OCI-LY7 (cell line): ENCODE results near the gene WNK2. TPM values are rescaled to one million over a fixed set of nuclear protein-coding genes. Genes with fewer than 3 reads are reported as not detected.

Experiments used
- BruUV-seq: library from RNA; stranded (reverse); fragments of 400-500 nt; replicated peaks from 2 replicates; lab custom pipeline; 2021; lab: Mats Ljungman, UMichigan
- CTCF ChIA-PET: fragments of 300-600 bp; sonication (Branson Sonifier 250); formaldehyde crosslinking; loops from one replicate; lab custom pipeline; 2022; ENCODE audit warnings: antibody characterized with exemption; ENCODE audit not compliant: unreplicated experiment; lab: Charles Lee
- POLR2A ChIA-PET: fragments of 300-600 bp; sonication (Branson Sonifier 250); formaldehyde crosslinking; loops from one replicate; lab custom pipeline; 2022; ENCODE audit warnings: antibody characterized with exemption; lab: Charles Lee
- DNase-seq: peaks from one replicate; pipeline ENCODE4 v3.0.0-alpha.2; 2015; ENCODE audit warnings: low spot score
- H2AFZ ChIP-seq: fragments of 200-600 bp; sonication (generic), shearing (Covaris generic); 2 replicates; pipeline ENCODE4 v1.6.1; 2014; ENCODE audit warnings: mild to moderate bottlenecking, antibody characterized with exemption, low read length, moderate library complexity
- H3K27ac ChIP-seq: fragments of 200-600 bp; sonication (generic); 2 replicates; pipeline ENCODE4 v1.5.1; 2014; ENCODE audit warnings: mixed run types, low read depth, mild to moderate bottlenecking, moderate library complexity, low read length, inconsistent platforms; ENCODE audit not compliant: poor library complexity, severe bottlenecking
- H3K36me3 ChIP-seq: fragments of 200-600 bp; sonication (generic); 2 replicates; pipeline ENCODE4 v1.6.1; 2014; ENCODE audit warnings: mild to moderate bottlenecking, antibody characterized with exemption, low read length, moderate library complexity, mixed read lengths; ENCODE audit not compliant: insufficient read depth
- H3K4me1 ChIP-seq: fragments of 200-600 bp; sonication (generic); 2 replicates; pipeline ENCODE4 v1.5.1; 2014; ENCODE audit warnings: mild to moderate bottlenecking, low read length; ENCODE audit not compliant: insufficient read depth, poor library complexity, severe bottlenecking
- H3K4me2 ChIP-seq: fragments of 200-600 bp; sonication (generic); 2 replicates; pipeline ENCODE4 v1.6.1; 2014; ENCODE audit warnings: mild to moderate bottlenecking, low read length
- H3K4me3 ChIP-seq: fragments of 200-600 bp; sonication (generic); 2 replicates; pipeline ENCODE4 v1.5.1; 2014; ENCODE audit warnings: mild to moderate bottlenecking, low read depth, low read length; ENCODE audit not compliant: poor library complexity, severe bottlenecking
- H3K79me2 ChIP-seq: fragments of 200-600 bp; sonication (generic); 2 replicates; pipeline ENCODE4 v1.6.1; 2016; ENCODE audit warnings: low read depth, mild to moderate bottlenecking, low read length, moderate library complexity, mixed read lengths; ENCODE audit not compliant: insufficient read depth
- H3K9me2 ChIP-seq: fragments of 200-600 bp; sonication (generic); 2 replicates; pipeline ENCODE4 v1.6.1; 2016; ENCODE audit warnings: mild to moderate bottlenecking, low read length, mixed read lengths; ENCODE audit not compliant: insufficient read depth
- H3K9me3 ChIP-seq: fragments of 200-600 bp; sonication (generic); 2 replicates; pipeline ENCODE4 v1.6.1; 2014; ENCODE audit warnings: mild to moderate bottlenecking, mixed run types, low read length, mixed read lengths
- H4K20me1 ChIP-seq: fragments of 200-600 bp; sonication (generic); 2 replicates; pipeline ENCODE4 v1.6.1; 2014; ENCODE audit warnings: mild to moderate bottlenecking, antibody characterized with exemption, low read length, moderate library complexity, mixed read lengths; ENCODE audit not compliant: insufficient read depth
- EZH2phosphoT487 ChIP-seq: fragments of 200-600 bp; sonication (generic); IDR thresholded peaks from 2 replicates; pipeline ENCODE4 v1.6.1; 2018; ENCODE audit warnings: low read depth, borderline replicate concordance, mild to moderate bottlenecking, mixed run types, antibody characterized with exemption, low read length, moderate library complexity, mixed read lengths
- intact Hi-C: fragments of 100-400 bp; cut with micrococcal nuclease; formaldehyde crosslinking; loops from one replicate; pipeline ENCODE4 v1.10.0; 2022; ENCODE audit not compliant: unreplicated experiment
- total RNA-seq, 2 experiments: library from RNA; depleted of rRNA in 1 of 2; stranded (reverse); fragments of >200 nt in 1 of 2; shearing (Covaris generic) in 1 of 2; gene quantifications; 2 replicates each; pipeline ENCODE4 v1.2.3, GENCODE V29; 2014 to 2022
- TF ChIP-seq, protein P1 (sequence below): fragments of 200-600 bp; sonication (generic); conservative IDR thresholded peaks from 2 replicates; pipeline ENCODE4 v1.5.1; 2014; ENCODE audit warnings: mild to moderate bottlenecking, antibody characterized with exemption, low read length, moderate library complexity, mixed read lengths

Gene WNK2
- total RNA-seq, 2 experiments from 2014 or later, result 142 to 194 TPM

DNA sequence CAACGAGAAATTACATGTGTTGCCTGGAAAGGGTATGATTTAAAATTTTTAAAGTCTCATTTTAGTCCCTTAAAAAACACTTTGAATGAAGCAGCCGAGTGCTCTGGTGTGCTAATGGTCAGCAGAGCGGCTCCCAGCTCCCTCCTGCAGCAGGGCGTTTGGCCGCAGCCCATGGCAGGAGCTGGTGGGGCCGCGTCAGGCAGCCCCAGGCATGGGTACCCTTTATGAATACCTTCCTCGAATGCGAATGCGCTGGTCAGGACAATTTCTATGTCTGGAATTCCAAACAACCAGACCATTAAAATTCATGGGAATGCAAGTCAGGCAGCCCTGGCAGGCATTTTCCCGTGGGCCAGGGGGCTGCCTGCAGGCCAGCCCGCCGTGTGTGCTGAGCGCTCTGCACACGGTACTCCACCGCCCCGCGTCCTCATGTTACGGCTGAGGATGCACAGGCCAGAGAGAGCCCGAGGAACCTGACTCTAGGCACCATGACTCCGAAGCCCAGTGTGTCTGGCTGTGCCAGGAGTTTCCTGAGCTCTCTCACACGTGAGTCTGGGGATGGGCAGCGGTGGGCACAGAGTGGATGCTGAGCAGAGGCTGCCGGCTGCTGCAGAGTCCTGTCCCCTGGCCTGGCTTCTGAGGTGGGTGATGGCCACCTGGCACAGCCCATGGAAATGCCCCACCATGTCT is 123.7 kb downstream of the WNK2 start:
- Histone ChIP-seq H3K27ac (no peak overlapping the region), H3K36me3 (peaks cover 6% of the 10 kb centered on the region), H4K20me1 (no peaks in the 10 kb centered on the region), H3K79me2 (no peaks in the 10 kb centered on the region), H3K4me3 (no peak overlapping the region), H3K4me1 (peaks cover 19% of the 10 kb centered on the region), H3K4me2 (no peak overlapping the region), H3K9me2 (no peaks in the 10 kb centered on the region), H3K9me3 (no peaks in the 10 kb centered on the region), H2AFZ (no peak overlapping the region)
- BruUV-seq, result no TSS peak
- TF ChIP-seq, protein P1, sequence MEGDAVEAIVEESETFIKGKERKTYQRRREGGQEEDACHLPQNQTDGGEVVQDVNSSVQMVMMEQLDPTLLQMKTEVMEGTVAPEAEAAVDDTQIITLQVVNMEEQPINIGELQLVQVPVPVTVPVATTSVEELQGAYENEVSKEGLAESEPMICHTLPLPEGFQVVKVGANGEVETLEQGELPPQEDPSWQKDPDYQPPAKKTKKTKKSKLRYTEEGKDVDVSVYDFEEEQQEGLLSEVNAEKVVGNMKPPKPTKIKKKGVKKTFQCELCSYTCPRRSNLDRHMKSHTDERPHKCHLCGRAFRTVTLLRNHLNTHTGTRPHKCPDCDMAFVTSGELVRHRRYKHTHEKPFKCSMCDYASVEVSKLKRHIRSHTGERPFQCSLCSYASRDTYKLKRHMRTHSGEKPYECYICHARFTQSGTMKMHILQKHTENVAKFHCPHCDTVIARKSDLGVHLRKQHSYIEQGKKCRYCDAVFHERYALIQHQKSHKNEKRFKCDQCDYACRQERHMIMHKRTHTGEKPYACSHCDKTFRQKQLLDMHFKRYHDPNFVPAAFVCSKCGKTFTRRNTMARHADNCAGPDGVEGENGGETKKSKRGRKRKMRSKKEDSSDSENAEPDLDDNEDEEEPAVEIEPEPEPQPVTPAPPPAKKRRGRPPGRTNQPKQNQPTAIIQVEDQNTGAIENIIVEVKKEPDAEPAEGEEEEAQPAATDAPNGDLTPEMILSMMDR, result no peak
- no peak for TF ChIP-seq EZH2phosphoT487
- CTCF ChIA-PET, result no interaction called here
- no peak for DNase-seq
- intact Hi-C loops, result no loop called here
- POLR2A ChIA-PET, result no interaction called here

DNA sequence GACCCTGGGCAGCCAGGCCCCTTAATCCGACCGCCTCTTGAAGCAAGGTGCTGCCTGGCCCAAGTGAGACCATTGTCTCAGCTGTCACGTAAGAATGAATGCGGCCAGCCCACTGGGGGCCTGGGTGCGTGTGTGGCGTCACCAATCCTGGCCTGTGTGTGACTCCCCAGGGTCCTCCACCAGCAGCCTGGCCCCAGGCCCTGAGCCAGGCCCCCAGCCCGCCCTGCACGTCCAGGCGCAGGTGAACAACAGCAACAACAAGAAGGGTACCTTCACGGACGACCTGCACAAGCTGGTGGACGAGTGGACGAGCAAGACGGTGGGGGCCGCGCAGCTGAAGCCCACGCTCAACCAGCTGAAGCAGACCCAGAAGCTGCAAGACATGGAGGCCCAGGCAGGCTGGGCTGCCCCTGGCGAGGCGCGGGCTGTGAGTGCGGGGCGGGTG is 124.2 kb downstream of the WNK2 start:
- intact Hi-C loops, result no loop called here
- no peak overlapping the region for H3K27ac ChIP-seq
- TF ChIP-seq, protein P1, result no peak
- TF ChIP-seq EZH2phosphoT487, result no peak
- H4K20me1 ChIP-seq, result no peaks in the 10 kb centered on the region
- H3K36me3 ChIP-seq, result peaks cover 6% of the 10 kb centered on the region
- CTCF ChIA-PET, result interaction anchor here (0.5 kb wide), 1 partner anchor 147 kb away, joined by 8 read pairs; no protein-coding TSS in a partner anchor
- no peak overlapping the region for H3K4me3 ChIP-seq
- POLR2A ChIA-PET, result no interaction called here
- no peak overlapping the region for H3K4me2 ChIP-seq
- no peaks in the 10 kb centered on the region for H3K9me2 ChIP-seq
- no peak overlapping the region for H2AFZ ChIP-seq
- BruUV-seq, result no TSS peak
- no peaks in the 10 kb centered on the region for H3K9me3 ChIP-seq
- no peak for DNase-seq
- peaks cover 18% of the 10 kb centered on the region for H3K4me1 ChIP-seq
- no peaks in the 10 kb centered on the region for H3K79me2 ChIP-seq

DNA sequence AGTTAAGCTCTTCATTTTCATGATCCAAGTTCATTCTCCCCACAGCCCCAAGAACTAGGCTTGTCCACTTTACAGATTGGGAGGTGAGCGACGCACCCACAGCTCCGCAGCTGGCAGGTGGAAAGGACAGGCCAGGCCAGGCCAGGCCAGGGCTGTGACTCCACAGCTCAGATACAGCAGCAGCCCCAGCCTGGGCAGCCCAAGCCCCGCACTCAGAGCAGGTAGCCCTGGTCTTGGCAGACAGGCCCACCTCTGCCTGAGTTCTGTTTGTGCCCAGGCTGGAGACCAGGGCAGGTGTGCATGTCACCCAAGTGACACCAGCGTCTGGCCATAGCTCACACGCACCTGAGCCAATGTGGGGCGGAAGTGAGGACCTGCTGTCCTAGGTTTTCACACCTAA is 124.7 kb downstream of the WNK2 start:
- Histone ChIP-seq H3K4me2 (no peak overlapping the region), H3K4me3 (no peak overlapping the region), H2AFZ (no peak overlapping the region), H3K36me3 (peaks cover 6% of the 10 kb centered on the region), H3K4me1 (peaks cover 13% of the 10 kb centered on the region), H3K9me3 (no peaks in the 10 kb centered on the region), H3K27ac (no peak overlapping the region), H3K9me2 (no peaks in the 10 kb centered on the region), H4K20me1 (no peaks in the 10 kb centered on the region), H3K79me2 (no peaks in the 10 kb centered on the region)
- ChIA-PET POLR2A (no interaction called here), CTCF (interaction anchor here (0.5 kb wide), 1 partner anchor 148 kb away, joined by 8 read pairs; no protein-coding TSS in a partner anchor)
- no peak for DNase-seq
- TF ChIP-seq EZH2phosphoT487, result no peak
- TF ChIP-seq, protein P1, result no peak
- intact Hi-C loops, result no loop called here
- BruUV-seq, result no TSS peak
